GM12892 (cell line): ENCODE data around the gene NAPEPLD.

Experiments
- POLR2A ChIP-seq: IDR thresholded peaks from 2 replicates; pipeline ENCODE4 v1.6.1; 2011; ENCODE audit warnings: low read depth, low read length, control low read depth
- POLR2AphosphoS5 ChIP-seq: IDR thresholded peaks from 2 replicates; pipeline ENCODE4 v1.6.1; 2011; ENCODE audit warnings: low read depth, low read length, control low read depth

GRCh38 chr7:103059471-103059870 is 89.4 kb downstream of the NAPEPLD start:
- TF ChIP-seq POLR2AphosphoS5 = no peak
- no peak for TF ChIP-seq POLR2A
